ENCODE results near the gene RNF32.
"Not testable (repeated sequence)": the region's sequence is repeated elsewhere in the genome, so short reads cannot be mapped to it uniquely, and the experiment has no call there.

RNF32 gene

DNA sequence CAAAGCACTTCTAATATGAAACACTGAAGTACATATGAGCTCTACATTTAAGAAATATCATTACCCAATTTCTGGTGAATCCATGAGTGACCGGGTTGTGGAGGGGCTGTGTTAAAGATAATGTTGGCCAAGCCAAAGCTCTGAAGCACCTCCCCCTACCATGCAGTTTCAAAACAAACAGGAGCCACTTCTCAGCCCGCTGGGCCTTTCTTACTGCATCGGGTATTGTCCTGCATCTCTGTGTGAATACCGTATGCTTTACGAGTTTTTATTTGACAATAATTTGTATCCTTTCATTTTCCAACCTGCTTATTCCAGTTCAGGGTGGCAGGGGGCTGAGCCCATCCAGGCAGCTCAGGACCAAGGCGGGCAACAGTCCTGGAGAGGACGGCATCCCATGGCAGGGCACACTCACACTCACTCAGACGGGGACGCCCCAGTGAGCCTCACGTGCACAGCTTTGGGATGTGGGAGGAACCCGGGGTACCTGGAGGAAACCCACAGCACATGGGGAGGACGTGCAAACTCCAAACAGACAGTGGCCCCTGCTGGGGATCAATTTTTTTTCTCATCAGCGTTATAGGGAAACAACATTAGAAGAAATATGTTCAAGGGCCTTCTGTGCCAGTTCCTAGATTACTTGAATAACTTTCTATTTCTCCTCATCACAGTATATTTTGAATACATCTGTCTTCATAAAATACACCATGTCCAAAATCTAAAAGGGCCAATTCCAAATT lies 1.9 kb downstream of the RNF32 start:
- no peak for DNase-seq

DNA sequence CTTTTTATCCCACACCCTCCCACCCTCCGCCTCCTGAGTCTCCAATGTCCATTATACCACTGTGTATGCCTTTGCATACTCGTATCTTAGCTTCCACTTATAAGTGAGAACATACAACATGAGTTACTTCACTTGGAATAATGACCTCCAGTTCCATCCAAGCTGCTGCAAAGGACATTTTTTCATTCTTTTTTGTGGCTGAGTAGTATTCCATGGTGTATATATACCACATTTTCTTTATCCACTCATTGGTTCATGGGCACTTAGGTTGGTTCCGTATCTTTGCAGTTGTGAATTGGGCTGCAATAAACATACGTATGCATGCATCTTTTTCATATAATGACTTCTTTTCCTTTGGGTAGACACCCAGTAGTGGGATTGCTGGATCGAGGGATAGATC lies 6.8 kb downstream of the RNF32 start:
- not testable (repeated sequence) for DNase-seq

DNA sequence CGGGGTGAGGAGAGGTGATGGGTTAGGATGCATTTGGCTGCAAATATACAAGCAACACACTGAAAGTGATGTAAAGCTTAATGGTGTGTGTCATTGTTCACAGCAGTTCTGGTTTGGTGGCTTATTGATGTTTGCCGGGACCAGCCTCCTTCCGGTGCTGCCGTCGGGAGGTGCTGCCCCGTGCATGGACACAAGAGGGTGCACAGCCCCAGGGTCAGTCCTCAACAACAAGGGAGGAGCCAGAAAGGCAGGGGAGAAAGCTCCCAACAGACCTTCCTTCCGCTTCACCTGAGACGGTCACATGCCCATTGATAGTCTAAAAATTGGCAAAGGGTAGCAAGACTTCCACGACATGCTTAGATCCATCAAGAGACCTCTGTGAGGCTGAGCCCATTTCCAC lies 9.5 kb downstream of the RNF32 start:
- DNase-seq, result no peak

DNA sequence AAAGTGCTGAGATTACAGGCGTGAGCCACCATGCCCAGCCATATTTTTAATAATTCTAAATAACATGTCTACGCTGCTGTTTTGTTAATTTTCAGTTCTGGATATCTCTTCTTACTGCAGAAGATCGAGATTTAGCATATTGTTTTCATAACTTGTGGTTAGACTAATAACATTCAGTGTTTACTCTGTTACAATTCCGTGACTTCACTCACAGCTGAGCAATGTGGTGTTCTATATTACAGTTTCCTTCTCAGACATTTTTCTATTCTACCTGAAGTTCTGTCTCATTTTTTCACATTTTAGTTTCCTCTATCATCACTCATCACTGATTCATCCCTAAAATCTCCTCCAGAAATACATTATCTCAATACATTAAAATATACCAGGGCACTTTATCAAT lies 10.9 kb downstream of the RNF32 start:
- no peak for DNase-seq

DNA sequence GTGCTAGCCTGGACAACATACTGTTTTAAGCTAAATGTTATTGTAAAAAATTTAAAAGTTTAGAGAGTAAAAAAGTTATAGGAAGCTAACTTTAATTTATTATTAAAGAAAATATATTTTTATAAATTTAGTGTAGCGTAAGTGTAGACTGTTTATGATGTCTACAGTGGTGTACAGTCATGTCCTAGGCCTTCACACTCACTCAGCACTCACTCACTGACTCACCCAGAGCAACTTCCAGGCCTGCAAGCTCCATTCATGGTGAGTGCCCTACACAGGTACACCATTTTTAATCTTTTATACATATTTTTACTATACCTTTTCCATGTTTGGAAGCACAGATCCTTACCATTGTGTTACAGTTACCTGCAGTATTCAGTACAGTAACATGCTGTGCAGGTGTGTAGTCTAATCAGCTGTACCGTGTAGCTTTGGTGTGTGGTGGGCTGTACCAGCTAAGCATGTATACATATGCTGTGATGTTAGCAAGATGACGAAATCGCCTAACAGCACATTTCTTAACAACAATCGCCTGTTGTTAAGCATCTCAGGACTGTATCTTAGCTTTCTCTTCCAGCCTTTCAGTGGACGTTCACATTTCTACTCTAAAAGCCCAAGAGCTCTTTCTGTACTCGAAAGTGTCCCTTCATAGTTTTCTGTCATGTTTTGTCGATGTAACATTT lies 12.5 kb downstream of the RNF32 start:
- DNase-seq, result no peak

DNA sequence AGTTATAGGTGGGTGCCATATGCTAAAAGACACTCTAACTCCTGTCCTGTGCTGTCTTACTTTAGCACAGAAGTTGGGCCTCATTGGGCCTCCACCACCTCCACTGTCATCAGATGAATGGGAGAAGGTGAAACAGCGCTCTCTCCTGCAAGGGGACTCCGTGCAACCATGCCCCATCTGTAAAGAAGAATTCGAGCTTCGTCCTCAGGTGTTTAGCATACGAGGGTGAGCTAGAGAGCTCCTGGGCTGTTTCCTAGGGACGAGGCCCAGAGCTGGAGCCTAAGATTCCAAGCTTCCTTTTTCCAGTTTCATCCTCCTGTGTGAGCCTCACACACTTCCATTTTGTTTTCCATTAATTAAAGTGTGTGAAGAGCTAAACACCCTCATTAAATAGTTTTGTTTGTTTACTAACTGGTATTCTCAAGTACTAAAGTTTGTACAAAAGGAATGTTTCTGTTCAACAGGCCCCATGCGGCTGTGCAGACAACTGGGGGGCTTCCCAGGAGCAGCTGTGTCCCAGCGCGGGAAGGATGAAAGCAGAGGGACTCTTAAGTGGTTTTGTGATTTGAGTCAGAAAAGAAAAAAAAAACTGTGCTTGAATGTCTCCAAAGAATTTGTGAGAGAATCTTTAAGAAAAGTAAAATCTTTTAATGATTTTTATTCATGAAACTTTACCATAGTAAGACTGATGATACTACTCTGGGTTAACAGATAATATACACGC lies 14.1 kb downstream of the RNF32 start:
- DNase-seq, result no peak

DNA sequence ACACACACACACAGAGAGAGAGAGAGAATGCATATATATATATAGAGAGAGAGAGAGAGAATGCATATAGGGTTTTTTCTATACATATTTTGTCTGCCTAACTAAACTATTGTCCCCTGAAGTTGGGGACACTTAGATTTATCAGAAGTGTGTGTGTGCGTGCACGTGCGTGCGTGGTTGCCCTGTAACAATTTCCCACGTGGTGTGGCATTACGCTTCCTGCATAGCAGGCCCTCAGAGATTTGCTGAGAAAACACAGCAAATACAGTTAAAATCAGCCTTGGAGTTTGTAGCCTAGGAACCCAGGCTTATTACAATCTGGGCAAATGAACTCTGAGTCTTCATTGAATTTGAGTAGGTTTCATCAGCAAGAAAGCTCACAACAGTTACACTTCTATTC lies 14.7 kb downstream of the RNF32 start:
- no peak for DNase-seq

DNA sequence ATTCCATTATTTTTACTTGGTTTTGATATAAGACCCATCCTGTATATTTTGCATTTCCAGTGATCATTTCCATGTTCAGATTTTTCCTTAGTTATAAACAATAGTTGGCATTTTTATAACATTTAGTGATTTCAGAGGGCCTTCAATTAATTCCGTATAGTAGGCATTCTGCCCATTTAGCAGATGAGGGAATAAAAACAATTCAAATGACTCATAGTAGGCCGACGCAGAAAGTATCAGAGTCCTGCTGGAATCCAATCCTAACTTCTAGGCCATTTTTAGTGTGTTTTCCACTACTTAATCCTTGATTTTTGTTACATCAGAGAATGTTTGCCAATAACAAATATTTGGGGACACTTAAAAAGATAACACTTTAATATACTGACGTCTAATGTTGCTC lies 15.4 kb downstream of the RNF32 start:
- no peak for DNase-seq

DNA sequence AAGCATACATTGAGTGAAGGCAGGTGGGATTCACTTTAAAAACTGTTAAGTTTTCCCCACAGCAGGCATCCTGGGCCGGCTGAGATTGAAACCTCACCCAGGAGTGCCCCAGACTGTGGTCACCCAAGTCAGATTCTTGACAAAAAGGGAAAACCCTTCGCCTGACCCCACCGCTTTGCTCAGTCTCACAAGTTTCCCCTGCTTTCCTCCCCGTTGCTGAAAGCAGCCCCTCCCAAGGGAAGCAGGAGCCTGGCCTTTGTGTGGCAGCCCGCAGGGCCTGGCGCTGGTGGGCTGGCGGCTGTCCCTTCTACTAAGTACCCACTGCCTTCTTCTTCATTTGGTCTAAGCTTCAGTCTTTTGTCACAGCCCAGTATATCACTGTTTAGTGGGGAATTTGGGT lies 16.0 kb downstream of the RNF32 start:
- DNase-seq, result no peak

DNA sequence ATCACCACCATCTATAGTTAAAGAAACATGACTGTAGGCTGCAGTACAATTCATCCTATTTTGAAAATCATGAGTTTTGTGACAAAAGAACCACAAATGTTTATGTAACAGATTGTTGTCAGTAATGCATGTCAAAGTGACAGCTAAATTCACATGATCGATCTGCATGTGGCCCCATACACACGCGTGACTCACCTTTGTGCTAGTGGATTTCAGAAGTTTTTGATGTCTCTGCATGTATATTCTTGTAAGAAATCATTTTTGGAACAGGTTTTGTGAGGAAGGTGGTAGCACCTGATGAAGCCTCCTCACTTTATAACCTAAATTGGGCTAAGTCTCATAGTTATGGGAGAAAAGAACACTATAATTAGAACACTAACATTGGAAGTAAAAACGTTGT lies 17.1 kb downstream of the RNF32 start:
- DNase-seq, result no peak

DNA sequence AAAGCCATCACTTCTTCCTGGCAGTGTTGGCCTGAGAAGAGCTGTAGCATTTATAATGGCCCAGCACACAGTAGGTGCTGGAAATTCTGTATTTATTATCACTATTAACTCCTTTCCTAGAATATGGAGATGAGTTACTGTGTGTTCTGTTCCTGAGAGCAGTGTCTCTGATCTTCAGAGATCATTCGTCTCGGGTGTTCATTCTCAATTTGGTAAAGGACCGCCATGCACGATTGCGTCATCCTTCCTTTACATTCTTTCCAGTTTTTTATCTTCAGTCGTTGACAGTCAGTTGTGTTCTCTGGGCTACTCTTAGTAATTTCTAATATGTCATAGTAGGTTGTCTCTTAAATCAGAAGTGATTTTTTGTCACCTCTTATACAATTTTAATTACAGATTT lies 18.6 kb downstream of the RNF32 start:
- DNase-seq, result no peak

DNA sequence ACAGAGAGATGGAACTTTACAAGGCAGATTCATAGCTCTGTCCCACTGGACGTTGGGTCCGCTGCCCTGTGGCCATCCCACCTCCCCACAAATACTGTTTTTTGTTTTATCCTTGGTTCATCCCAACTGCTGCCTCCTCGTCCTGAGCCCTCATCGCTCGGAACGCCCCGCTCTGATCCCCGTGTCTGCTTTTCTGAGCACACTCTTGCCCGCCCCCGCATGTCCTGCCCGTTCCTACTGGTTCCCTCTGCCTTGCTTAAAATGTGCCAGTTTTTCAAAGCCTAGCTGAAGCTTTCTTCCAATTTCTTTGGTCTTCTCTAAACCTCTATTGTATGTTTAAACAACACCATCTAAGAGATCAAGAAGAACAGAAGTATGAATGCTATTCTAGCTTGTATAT lies 19.4 kb downstream of the RNF32 start:
- no peak for DNase-seq

DNA sequence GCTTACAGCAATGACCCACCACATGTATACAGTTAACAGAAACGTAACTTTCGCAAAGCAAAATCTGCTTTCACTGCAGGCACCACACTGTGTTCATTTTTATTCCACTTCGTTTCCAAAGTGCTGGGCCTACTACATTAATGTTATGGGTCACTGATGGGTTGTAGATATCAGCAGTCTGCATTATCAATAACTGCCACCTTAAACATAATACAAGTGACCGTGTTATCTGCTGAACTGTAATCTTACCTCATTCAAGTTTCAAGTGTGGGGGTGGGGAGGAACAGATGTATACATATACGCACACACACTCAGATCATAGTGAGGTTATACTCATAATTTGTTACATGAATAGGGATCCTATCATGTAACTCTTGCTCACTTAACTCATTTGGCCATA lies 21.1 kb downstream of the RNF32 start:
- DNase-seq, result no peak

DNA sequence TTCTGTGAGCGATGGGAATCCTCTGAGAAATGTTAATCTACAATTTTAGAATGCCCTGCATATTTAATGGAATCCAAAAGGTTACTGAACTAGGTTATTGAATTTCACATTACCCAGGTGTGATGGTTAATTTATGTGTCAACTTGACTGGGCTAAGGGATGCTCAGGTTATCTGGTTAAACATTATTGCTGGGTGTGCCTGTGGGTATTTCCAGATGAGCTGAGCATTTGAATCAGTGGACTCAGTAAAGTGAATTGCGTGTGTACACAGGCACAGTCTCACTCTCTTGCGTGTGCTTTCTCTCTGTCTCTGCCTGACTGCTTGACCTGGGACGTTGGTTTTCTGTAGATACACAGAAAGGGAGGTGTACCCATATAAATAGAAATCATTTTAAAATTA lies 21.7 kb downstream of the RNF32 start:
- DNase-seq, result no peak

DNA sequence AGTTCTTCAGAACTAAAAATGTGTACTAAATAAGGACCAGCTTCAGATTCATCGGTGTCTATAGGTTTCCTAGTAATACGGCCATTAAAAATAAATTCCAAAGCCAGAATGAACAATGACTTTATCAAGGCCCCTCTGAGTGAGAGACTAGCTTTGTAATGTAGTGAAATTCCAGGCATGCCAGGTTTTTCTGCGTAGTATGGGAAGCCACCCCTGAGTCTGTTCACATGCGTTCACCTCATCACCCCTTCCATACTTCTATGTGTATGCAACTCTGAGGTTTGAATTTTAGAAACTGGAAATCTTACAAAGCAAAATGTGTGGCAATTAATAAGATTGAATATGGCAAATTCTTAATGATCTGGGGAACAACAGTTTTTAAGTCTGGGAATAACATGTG lies 24.5 kb downstream of the RNF32 start:
- no peak for DNase-seq

DNA sequence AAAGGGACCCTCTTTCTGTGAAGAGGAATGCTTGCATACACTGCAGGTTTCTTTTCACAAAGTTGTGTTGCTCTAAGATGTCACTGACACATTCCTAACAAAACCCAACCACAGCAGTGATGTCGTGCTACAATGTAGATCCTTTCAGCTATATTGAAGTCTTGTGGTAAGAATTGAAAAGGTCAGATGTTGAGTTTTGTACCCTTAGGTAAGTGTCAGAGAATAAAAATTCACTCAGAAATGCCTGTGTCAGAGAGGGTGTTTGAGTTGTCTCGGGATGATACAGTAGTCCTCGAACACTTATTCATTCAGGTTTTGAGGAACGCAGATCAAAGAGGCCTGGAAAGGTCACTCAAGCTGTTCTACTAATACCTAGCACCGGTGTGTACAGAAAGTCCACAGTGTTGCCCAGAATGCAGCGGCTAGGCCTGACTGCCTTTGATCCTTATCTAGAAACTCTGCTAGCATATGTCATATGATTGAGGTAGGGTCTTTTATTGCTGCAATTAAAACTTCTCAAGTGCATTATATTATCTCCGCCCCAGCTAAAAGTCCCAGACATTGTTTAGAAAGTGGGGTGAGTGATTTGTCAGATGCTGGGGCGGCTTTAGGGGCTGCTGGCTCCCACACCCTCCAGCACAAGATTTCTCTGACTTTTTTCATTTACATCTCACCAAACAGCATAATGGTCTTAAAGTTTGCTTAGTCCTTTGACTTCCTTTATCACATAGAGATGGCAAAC lies 26.0 kb downstream of the RNF32 start:
- no peak for DNase-seq

DNA sequence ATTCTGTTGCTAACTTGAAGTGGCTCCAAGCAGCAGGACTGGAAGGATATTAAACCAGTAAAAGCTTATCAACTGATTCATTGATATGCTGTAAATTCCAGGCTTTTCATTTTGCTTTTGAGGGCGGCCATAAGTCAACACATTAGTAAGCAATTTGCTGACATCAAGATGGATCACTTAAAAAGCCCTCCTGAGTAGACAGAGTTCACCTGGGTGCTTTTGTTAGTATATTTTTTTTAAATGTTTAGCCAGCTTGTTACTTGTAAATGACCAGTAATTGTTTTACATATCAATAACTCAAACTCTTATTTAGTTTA lies 26.5 kb downstream of the RNF32 start:
- DNase-seq, result no peak

DNA sequence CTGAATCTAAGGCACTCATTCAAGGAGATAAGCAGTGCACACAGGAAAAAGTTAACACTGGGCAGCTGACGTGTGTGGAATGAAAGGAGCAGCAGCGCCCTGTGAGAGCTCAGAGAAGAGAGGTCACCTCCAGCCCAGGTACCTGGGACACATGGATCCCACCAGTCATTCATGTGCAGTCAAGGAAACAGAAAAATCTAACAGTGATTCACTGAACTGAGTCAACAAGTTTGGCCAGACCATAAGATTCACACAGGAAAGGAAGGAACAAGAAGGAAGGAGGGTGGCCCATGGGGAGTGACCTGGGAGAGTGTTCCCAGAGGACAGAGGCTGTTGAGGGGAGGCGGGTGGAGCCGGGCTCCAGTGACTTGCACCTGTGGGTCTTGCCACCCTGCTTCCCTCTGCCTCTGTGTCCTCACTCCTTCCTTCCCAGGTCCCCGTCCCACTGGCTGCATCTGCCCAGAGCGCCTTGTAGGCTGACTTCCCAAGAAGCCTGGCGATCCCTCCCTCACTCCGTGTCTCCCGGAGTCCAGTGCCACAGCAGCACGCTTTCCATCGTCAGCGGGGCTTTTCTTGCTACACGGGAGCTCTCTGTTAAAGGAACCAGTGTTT lies 27.7 kb downstream of the RNF32 start:
- DNase-seq, result no peak

DNA sequence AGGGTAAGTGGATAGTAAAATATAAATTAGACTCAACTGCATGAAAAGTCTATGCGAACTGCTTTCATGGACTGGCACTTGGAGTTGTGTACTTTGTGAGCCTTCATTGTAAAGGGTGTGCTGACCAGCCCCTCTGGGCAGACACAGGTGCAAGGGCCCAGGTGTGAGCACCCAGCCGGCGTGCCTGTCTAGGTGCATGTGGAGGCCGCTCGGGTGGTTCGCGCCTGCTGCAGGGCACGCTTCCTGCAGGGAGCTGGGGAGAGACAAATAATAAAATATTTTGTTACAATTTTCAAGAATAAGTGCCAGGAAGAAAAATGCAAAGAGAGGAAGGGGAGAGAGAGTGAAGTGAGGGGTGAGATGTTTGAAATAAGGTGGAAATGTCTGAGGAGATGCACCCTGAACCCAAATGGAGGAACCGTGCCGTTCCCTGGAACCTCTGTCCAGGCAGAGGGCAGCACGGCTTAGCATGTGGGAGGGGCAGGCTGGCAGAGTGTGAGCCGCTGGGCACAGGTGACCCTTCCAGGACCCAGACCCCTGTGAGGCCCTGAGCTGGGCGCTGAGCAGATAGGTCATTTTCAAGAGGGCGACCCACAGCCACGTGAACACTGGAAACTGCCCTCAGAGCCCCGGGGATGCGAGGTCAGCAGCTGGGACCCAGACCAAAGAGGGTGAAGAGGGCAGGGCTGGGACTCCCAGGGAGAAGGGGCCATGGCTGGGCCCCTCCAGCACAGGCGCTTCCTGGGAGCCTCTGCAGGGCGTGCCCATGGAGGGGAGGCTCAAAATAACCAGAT lies 28.7 kb downstream of the RNF32 start:
- no peak for DNase-seq

DNA sequence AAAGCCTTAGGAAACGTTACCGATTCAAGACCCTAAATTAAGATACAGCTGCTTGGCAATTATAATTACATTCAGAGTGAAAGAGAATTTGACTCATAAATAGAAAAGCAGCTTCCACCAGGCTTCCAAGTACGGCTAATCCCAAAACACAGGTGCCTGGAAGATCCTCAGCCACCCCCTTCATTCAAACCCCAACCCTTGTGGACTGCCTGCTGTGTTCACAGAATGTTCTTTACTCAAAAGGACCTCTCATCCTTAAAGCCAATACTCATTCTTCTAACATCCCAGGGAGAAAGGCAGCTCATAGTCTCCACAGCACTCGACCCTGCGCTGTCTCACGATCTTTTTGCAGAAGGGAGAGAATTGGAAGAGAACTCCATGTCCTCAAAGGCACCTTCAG lies 32.9 kb downstream of the RNF32 start:
- DNase-seq, result no peak

DNA sequence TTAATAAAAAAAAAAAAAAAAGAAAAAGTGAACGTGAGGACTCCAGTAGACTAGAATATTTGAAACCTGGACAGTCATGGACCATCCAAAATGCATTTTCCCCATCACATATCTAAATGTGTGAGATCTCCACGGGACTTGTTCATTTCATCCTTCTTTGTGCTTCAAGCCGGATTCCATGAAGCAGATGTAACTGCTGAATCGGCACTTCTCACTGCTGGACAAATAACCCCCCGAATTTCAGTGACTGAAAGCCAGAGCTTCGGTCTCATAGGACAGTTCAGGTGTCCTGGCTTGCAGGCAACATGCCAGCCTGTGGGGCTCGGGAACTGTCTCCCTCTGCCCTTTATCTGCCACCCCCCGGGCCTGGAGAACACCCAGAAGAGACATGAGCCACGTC lies 33.3 kb downstream of the RNF32 start:
- no peak for DNase-seq

DNA sequence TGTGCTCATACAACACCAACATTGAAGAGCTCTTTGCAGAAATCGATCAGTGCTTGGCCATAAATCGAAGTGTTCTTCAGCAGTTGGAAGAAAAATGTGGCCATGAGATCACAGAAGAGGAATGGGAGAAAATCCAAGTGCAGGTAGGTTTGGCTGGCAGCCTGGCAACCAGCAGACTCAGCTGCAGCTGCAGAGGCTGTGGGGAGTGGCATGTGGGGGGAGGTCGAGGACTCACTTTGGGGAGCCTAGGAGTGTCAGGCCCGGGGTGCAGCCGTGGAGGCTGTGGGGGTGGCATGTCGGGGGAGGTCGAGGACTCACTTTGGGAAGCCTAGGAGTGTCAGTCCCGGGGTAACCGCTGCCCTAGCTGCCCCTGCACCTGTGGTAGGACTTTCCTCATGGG lies 35.1 kb downstream of the RNF32 start:
- DNase-seq, result no peak

All from amniotic stem cell (primary cell).